Activated T-helper 2 cell treated with anti-CD3 and anti-CD28 coated beads, Interferon-gamma antibody, Interleukin-2, Interleukin-4, amounts not matched to agents 10 μg/mL and 5 μg/mL and 100 μg/mL, durations not matched to agents 14 hours and 24 hours and 36 hours (primary cell): ENCODE results near the gene KBTBD7. TPM values are rescaled to one million over a fixed set of nuclear protein-coding genes. Genes with fewer than 3 reads are reported as not detected.

Source experiments
- DNase-seq: peaks from one replicate; pipeline ENCODE4 v3.0.0; 2021; ENCODE audit warnings: low spot score
- H3K27ac Mint-ChIP-seq: one replicate; pipeline ENCODE4 v1.8.0; 2021; ENCODE audit warnings: mixed read lengths
- H3K27me3 Mint-ChIP-seq: one replicate; pipeline ENCODE4 v1.8.0; 2021; ENCODE audit warnings: low read depth, mixed read lengths
- H3K36me3 Mint-ChIP-seq: one replicate; pipeline ENCODE4 v1.8.0; 2021; ENCODE audit warnings: low read depth, mixed read lengths
- H3K4me1 Mint-ChIP-seq: one replicate; pipeline ENCODE4 v1.8.0; 2021; ENCODE audit warnings: low read depth, mixed read lengths
- H3K4me3 Mint-ChIP-seq: one replicate; pipeline ENCODE4 v1.8.0; 2021; ENCODE audit warnings: low read depth, mild to moderate bottlenecking, moderate library complexity, mixed read lengths
- H3K9me3 Mint-ChIP-seq: one replicate; pipeline ENCODE4 v1.8.0; 2021; ENCODE audit warnings: mixed read lengths
- intact Hi-C: fragments of 100-400 bp; cut with micrococcal nuclease; formaldehyde crosslinking; loops from one replicate; pipeline ENCODE4 v1.15.1; 2023
- total RNA-seq: library from RNA; stranded (reverse); gene quantifications from 2 replicates; pipeline ENCODE4 v1.2.3, GENCODE V29; 2022

The KBTBD7 gene
- total RNA-seq: 5.1 and 5.8 TPM in 2 replicates

- H3K27me3 Mint-ChIP-seq: no peaks in the 10 kb centered on the region
- peaks cover 33% of the 10 kb centered on the region for H3K36me3 Mint-ChIP-seq
- peak; percentile 88 for DNase-seq
- H3K9me3 Mint-ChIP-seq: peaks cover 4% of the 10 kb centered on the region
- peak within 1 kb of the TSS; percentile 91 for H3K27ac Mint-ChIP-seq
- peak within 1 kb of the TSS; percentile 85 for H3K4me3 Mint-ChIP-seq
- intact Hi-C loops: loop anchor here (1.0 to 2.0 kb wide), 5 partner anchors 62 to 186 kb away; partner anchors contain the start of genes KBTBD6, MTRF1 and NAA16
- H3K4me1 Mint-ChIP-seq: peaks cover 40% of the 10 kb centered on the region
Observed at GRCh38 chr13:41193919-41194824, at the start of gene KBTBD7. Gene KBTBD7, minus strand, starts transcription at chr13:41194569. Its CDS starts 312 bp downstream, at chr13:41194257.

GRCh38 chr13:41241626-41242025 lies 47.3 kb upstream of the KBTBD7 start:
- intact Hi-C loops: no loop called here
- peaks cover 21% of the 10 kb centered on the region for H3K36me3 Mint-ChIP-seq

GRCh38 chr13:41236369-41236768 lies 42.0 kb upstream of the KBTBD7 start:
- Mint-ChIP-seq H3K27me3 (no peaks in the 10 kb centered on the region), H3K4me1 (no peaks in the 10 kb centered on the region), H3K4me3 (no peak overlapping the region), H3K27ac (no peak overlapping the region), H3K9me3 (no peaks in the 10 kb centered on the region), H3K36me3 (peaks cover 48% of the 10 kb centered on the region)
- DNase-seq: no peak
- intact Hi-C loops: no loop called here

More at GRCh38 chr13:41241626-41242025, 47.3 kb upstream of the KBTBD7 start:
- DNase-seq: no peak
- Mint-ChIP-seq H3K27ac (no peak overlapping the region), H3K4me3 (no peak overlapping the region), H3K27me3 (no peaks in the 10 kb centered on the region), H3K9me3 (no peaks in the 10 kb centered on the region), H3K4me1 (no peaks in the 10 kb centered on the region)

GRCh38 chr13:41232578-41233480 lies 38.5 kb upstream of the KBTBD7 start:
- Mint-ChIP-seq H3K27ac (no peak overlapping the region), H3K9me3 (no peaks in the 10 kb centered on the region), H3K4me3 (no peak overlapping the region), H3K36me3 (peaks cover 49% of the 10 kb centered on the region), H3K27me3 (no peaks in the 10 kb centered on the region), H3K4me1 (no peaks in the 10 kb centered on the region)
- no peak for DNase-seq
- intact Hi-C loops: no loop called here

GRCh38 chr13:41231786-41232185 lies 37.4 kb upstream of the KBTBD7 start:
- Mint-ChIP-seq H3K9me3 (no peaks in the 10 kb centered on the region), H3K4me3 (no peak overlapping the region), H3K4me1 (no peaks in the 10 kb centered on the region), H3K27ac (no peak overlapping the region), H3K36me3 (peaks cover 49% of the 10 kb centered on the region), H3K27me3 (no peaks in the 10 kb centered on the region)
- DNase-seq: no peak
- intact Hi-C loops: no loop called here

- Mint-ChIP-seq H3K27me3 (no peaks in the 10 kb centered on the region), H3K9me3 (no peaks in the 10 kb centered on the region), H3K4me1 (no peaks in the 10 kb centered on the region), H3K27ac (no peak overlapping the region), H3K36me3 (peaks cover 46% of the 10 kb centered on the region), H3K4me3 (no peak overlapping the region)
- intact Hi-C loops: no loop called here
- DNase-seq: no peak
Observed at GRCh38 chr13:41231025-41231677, 36.8 kb upstream of the KBTBD7 start.

- no peak for DNase-seq
- H3K27me3 Mint-ChIP-seq: no peaks in the 10 kb centered on the region
- H3K27ac Mint-ChIP-seq: no peak overlapping the region
- H3K9me3 Mint-ChIP-seq: no peaks in the 10 kb centered on the region
- peaks cover 39% of the 10 kb centered on the region for H3K36me3 Mint-ChIP-seq
- intact Hi-C loops: no loop called here
- no peaks in the 10 kb centered on the region for H3K4me1 Mint-ChIP-seq
- H3K4me3 Mint-ChIP-seq: no peak overlapping the region
Observed at GRCh38 chr13:41229356-41229755, 35.0 kb upstream of the KBTBD7 start.

- Mint-ChIP-seq H3K36me3 (peaks cover 20% of the 10 kb centered on the region), H3K4me1 (peaks cover 2% of the 10 kb centered on the region), H3K9me3 (no peaks in the 10 kb centered on the region), H3K27ac (no peak overlapping the region), H3K27me3 (no peaks in the 10 kb centered on the region), H3K4me3 (no peak overlapping the region)
- intact Hi-C loops: no loop called here
- no peak for DNase-seq
Observed at GRCh38 chr13:41224113-41225110, 30.0 kb upstream of the KBTBD7 start.

GRCh38 chr13:41222259-41222852 lies 28.0 kb upstream of the KBTBD7 start:
- Mint-ChIP-seq H3K4me1 (peaks cover 5% of the 10 kb centered on the region), H3K27ac (no peak overlapping the region), H3K4me3 (no peak overlapping the region), H3K36me3 (peaks cover 21% of the 10 kb centered on the region), H3K9me3 (no peaks in the 10 kb centered on the region), H3K27me3 (no peaks in the 10 kb centered on the region)
- peak; percentile 25 for DNase-seq
- intact Hi-C loops: loop anchor here (1.0 kb wide), 2 partner anchors 147 to 168 kb away; no protein-coding TSS in a partner anchor

GRCh38 chr13:41220401-41220800 lies 26.0 kb upstream of the KBTBD7 start:
- peaks cover 5% of the 10 kb centered on the region for H3K4me1 Mint-ChIP-seq

GRCh38 chr13:41216160-41216559 lies 21.8 kb upstream of the KBTBD7 start:
- Mint-ChIP-seq H3K9me3 (peaks cover 10% of the 10 kb centered on the region), H3K36me3 (peaks cover 20% of the 10 kb centered on the region), H3K4me3 (no peak overlapping the region), H3K27ac (no peak overlapping the region), H3K4me1 (peaks cover 5% of the 10 kb centered on the region), H3K27me3 (no peaks in the 10 kb centered on the region)
- DNase-seq: no peak
- intact Hi-C loops: no loop called here

More at GRCh38 chr13:41220401-41220800, 26.0 kb upstream of the KBTBD7 start:
- no peaks in the 10 kb centered on the region for H3K27me3 Mint-ChIP-seq
- H3K27ac Mint-ChIP-seq: no peak overlapping the region
- no peaks in the 10 kb centered on the region for H3K9me3 Mint-ChIP-seq
- DNase-seq: no peak
- H3K36me3 Mint-ChIP-seq: peaks cover 16% of the 10 kb centered on the region
- H3K4me3 Mint-ChIP-seq: no peak overlapping the region
- intact Hi-C loops: no loop called here
